GM18499 (cell line): ENCODE results near the gene IGSF22.
A peak's percentile ranks its signal among the peaks of the same experiment; 100 is the strongest.

Source experiments
- ATAC-seq: cut with Tn5 transposase; IDR thresholded peaks from one replicate; pipeline ENCODE4 v1.9.1; 2021; ENCODE audit warnings: moderate number of reproducible peaks; ENCODE audit not compliant: insufficient read depth, unreplicated experiment

Gene IGSF22

GRCh38 chr11:18748766-18749365, 22.9 kb upstream of the IGSF22 start:
- no peak for ATAC-seq

DNA sequence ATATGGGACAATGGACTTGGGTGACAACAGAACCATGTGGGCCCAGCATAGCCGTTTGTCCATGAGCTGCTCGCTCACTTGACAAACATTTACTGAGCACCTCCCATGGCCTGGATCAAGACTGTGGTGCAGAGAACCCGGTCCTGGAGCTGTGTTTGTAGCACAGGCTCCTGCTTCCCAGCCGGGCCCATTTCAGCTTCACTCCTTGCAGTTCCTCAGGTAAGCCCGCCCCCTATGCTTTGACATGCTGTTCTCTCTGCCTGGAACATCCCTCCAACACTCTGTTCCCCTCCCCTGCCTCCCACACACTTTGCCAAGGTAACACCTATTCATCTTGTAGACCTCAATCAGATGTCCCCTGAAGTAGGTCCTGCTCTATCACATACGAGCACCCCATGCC, 19.3 kb upstream of the IGSF22 start:
- no peak for ATAC-seq

DNA sequence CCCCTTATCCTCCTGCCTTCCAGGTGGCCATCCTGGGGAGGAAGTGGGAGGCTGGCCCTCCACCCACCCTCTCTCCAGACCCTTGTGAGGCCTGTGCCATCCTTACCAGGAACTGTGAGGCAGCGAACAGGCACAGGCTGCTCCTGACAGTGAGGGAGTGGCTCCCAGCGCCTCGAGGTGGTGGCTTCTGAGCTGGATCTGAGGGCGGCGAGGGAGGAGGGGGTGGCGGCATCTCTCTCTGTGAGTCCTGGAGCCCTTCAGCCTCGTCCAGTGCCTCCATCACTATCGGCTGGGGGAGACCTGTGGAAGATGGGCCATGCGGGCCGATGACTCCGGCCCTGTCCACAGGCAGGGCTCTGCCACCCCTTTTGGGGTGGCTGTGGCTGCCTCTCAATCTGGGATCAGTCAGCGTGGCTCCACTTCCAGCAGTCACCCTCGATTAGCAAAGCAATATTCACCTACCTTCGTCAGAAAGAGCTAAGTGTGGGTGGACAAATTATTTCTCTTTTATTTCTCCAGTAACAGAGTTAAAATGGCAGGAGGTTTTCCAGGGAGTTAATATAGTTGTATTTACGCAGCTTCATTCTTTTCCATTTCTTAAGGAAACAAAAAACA, 18.0 kb upstream of the IGSF22 start:
- no peak for ATAC-seq

DNA sequence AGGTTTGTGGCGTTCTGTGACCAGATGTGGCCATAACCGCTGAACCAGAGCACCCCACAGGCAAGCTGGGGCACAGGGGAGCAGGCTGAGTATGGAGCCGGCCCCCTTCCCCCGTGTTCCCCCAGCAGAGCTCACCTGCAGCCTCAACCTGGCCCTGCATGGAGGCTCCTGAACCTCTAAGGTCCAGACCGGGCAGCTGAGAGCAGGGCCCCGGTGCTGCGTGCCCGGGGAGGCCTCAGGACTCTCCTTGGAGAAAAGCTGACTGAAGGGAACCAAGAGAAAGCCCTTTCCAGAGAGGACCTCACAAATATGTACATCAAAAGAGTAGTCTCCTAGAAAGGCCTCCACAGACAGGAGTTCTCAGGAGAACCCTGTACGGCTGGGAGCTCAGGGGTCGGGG, 17.4 kb upstream of the IGSF22 start:
- no peak for ATAC-seq

DNA sequence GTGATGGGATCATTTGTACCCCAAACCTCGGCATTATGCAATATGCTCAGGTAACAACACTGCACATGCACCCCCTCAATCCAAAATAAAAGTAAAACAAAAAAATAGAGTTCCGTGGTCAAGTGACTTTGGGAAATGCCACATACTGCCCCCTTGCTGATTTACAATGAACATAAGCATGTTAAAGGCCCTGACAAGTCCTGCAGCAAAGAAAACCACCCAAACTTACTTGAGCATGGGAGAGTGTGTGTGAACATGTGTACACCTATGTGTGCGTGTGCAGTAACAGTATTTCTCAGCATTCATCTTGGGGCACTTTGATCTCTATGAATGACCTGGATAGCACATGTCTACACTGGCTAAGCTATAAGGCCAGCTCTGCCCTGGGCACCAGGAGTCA, 15.8 kb upstream of the IGSF22 start:
- no peak for ATAC-seq

DNA sequence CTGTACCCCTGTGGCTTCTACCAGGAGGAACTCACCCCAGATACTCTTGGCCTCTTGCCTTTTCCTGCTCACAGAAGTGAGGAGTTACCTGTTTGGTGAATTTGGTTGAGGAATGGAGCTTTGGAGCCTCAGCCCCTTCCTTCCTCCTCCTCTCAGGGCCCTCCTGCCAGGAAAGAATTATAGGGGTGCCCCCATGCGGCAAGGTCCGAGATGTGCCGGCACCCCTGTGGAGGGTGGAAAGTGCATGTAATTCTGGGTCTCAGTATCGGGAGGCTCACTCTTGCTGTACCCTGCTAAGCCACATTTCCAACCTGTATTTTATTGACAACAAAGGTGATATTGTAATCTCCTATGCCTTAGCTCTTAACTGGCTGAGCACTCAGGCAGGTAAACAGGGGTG, 13.7 kb upstream of the IGSF22 start:
- no peak for ATAC-seq

GRCh38 chr11:18737642-18738041, 11.7 kb upstream of the IGSF22 start:
- no peak for ATAC-seq

DNA sequence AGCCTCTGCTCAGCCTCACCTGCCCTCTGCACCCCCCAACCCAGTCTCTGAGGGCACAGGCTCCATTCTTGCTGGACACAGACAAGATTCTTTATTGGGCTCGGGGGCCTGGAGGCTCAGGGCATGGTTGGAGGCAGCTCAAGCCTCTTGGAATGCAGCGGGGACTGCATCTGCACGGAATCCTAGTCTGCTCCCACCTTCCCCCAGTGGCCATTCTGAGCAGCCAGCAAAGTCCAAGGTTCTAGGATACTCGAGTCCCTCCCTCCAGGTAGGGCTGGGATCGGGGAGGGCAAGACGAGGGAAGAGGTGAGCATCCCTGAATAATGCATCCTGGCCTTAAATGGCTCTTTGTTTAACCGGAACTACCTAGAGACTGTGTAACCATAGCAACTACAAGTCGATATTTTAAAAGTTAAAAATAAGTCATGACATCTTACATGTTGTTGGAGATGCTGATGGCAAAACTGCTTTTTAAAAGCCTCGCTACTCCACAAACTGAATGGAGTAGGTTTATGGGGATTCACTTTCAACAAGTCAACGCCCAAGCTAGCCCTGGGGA, 10.7 kb upstream of the IGSF22 start:
- no peak for ATAC-seq

- no peak for ATAC-seq
These were observed 7.2 kb upstream of the IGSF22 start for GRCh38 chr11:18733202-18733601.

DNA sequence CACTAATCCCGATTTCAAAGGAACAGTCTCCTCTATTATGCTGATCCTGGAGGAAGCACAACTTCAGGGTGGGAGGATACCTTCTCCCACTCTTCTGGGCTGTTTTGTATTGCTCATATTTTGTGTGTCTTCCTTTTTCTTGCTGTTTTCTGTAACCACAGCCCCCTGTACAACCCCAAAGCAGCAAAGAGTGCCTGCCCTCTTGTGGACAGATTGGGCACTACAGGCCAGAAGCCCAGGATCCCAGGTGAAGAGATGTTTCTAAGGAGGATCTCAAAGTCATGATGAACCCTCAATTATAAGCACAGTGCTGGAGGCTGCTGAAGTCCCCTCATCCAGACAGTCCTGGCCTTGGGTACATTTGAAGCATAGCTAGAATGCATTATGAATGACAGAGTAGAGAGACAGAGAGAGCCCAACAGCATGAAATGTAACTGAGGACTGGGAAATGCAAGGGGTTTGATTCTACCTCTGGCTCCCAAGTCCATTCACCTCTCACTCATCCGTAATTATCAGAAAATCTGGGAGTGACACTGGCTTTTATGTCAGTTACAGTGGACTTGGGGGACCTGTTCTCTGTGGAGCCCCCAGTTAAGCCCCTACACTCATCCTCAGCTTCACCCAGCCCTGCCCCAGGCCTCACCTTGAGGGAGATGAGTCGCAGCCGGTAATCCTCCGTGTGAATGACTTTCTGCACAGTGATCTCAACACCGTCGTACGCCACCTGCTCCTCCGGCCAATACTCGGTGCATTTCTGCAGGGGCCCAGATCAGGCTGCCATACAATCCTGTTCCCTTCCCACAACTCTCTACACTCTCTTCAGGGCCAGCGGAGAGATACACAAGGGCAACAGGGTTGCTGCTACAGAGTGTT, 6.2 kb upstream of the IGSF22 start:
- no peak for ATAC-seq

- ATAC-seq = no peak
These were observed 5.5 kb upstream of the IGSF22 start for GRCh38 chr11:18731441-18731840.

DNA sequence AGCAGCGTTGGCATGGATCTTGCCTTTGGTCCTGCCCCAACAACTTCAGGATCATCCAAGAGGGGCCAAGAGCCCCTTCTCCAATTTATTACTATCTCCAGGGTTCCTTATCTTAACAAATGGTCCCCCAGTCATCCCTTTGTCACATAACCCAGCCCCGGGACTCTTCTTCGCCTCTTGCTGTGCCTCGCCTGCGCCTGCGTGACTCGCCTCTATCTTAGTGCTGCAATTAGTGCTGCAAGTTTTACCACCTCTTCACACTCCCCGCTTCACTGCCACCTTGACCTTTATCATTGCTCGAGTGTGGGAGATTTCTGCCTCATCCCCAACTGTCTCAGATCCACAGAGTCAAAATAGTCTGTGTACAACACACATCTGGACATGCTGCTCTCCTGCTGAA, 4.0 kb upstream of the IGSF22 start:
- no peak for ATAC-seq

DNA sequence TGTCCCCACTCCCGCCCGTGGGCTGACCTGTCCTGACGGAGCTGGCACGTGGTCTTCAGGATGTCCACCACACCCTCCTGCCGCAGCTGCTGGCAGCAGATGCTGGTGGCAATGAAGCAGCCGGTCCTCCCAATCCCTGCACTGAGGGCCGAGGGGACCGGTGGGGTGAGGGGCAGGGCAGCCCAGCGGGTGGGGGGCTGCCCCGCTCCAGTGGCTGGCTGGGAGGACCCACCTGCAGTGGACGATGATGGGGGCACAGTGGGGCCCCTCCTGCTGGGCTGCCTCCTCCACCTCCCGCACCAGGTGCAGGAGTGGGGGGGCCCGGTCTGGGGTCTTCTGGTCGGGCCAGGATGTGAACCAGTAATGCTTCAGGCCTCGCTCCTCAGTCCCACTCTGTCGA, 3.4 kb upstream of the IGSF22 start:
- no peak for ATAC-seq

GRCh38 chr11:18728658-18729057, 2.7 kb upstream of the IGSF22 start:
- ATAC-seq = no peak

DNA sequence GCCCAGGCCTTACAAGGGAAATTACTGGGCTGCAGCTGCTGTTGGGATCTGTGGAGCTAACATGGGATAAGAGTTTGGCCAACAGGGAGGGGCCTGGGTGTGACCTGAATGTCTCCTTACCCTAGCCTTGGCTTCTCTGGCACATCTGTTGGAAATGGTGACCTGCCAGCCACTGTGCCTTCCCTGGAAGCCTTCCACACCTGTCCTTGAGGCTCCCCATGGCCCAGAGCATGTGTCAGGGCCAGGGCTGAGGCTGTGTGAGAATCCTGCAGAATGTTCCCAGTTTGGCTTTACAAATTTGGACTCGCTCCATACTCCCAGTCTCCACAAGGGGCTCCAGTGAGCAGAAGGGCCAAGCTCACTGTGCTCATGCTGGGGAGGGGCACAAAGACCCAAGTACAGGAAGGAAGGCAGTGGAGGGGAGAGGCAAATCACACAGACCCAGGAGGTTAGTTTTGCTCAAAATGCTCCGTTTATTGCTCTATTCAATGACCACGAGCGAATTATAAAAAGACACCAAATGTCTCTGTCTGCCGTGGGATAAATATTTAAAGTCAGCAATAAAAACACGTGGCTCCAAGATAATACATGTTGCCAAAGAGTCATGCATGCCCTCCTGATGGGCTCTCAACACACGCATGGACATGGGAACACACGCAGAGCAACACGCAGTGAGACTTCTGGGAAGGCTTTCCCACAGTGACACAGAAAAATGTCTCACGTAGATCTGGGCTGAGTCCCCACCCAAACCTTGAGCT, 1.7 kb upstream of the IGSF22 start:
- no peak for ATAC-seq

- no peak for ATAC-seq
These were observed 2.0 kb downstream of the IGSF22 start for GRCh38 chr11:18723991-18724390.

- no peak for ATAC-seq
These were observed 3.7 kb downstream of the IGSF22 start for GRCh38 chr11:18722293-18722637.

DNA sequence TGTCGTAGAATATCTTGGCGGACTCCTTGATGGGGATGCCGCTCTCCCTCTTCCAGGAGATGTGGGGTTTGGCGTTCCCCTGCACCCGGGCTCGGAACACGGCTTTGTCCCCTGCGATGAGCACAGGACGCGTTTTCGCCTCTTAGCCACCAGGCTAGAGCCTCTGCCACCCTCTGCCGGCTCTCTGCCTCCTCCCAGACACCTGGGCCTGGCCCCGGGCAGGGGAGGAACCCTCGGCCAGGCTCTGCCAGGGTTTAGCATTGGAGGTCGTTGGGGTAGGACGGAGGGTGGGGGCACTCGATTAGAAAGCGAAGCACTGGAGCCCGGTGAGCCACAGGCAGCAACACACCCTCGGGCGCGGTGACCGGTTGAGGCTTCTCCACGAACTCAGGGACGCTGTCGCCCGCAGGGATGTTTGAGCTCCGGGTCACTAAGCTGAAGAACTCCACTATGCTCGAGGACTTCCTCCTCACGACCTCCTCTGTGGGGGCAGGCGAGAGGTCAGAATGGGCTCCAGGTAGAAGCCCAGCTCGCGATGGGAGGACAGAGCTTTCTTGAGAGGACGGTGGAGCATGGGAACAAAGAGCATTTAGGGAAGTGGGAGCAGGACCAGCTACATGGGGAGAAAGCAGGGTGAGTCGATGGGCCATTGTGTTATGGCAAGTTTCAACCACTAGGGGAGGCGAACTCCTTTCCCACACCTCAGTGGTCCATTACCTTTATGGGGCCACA, 4.3 kb downstream of the IGSF22 start:
- peak; percentile 58 for ATAC-seq

GRCh38 chr11:18720808-18721560, 5.0 kb downstream of the IGSF22 start:
- no peak for ATAC-seq
